Liver (tissue), 3 donors: ENCODE results near the gene HAAO.

ENCODE experiments used
- EGR1 ChIP-seq, 2 donors: IDR thresholded peaks; 2 replicates each; pipeline ENCODE4 v1.6.1; 2016 to 2018; ENCODE audit warnings: antibody characterized with exemption in 2 of 2, low read depth in 2 of 2
- FOXA1 ChIP-seq: IDR thresholded peaks from 2 replicates; pipeline ENCODE4 v1.6.1; 2016; ENCODE audit warnings: antibody characterized with exemption
- HNF4A ChIP-seq, 2 donors: conservative IDR thresholded peaks; 2 replicates each; pipeline ENCODE4 v1.6.1; 2016; ENCODE audit warnings: antibody characterized with exemption in 2 of 2, mild to moderate bottlenecking in 2 of 2
- RAD21 ChIP-seq, 2 donors: IDR thresholded peaks; 2 replicates each; pipeline ENCODE4 v1.6.1; 2016; ENCODE audit warnings: antibody characterized with exemption in 2 of 2, mild to moderate bottlenecking in 2 of 2
- SP1 ChIP-seq: IDR thresholded peaks from 2 replicates; pipeline ENCODE4 v1.6.1; 2018; ENCODE audit warnings: antibody characterized with exemption, mild to moderate bottlenecking
- TAF1 ChIP-seq: conservative IDR thresholded peaks from 2 replicates; pipeline ENCODE4 v1.6.1; 2016; ENCODE audit warnings: antibody characterized with exemption, mild to moderate bottlenecking
- YY1 ChIP-seq: IDR thresholded peaks from 2 replicates; pipeline ENCODE4 v1.6.1; 2016; ENCODE audit warnings: antibody characterized with exemption, mild to moderate bottlenecking
- ZBTB33 ChIP-seq: IDR thresholded peaks from 2 replicates; pipeline ENCODE4 v1.6.1; 2016; ENCODE audit warnings: antibody characterized with exemption
- TF ChIP-seq, protein P1 (sequence below): IDR thresholded peaks from 2 replicates; pipeline ENCODE4 v1.6.1; 2016; ENCODE audit warnings: antibody characterized with exemption
- TF ChIP-seq, protein P2 (sequence below): fragments of 150-350 bp; IDR thresholded peaks from 2 replicates; pipeline ENCODE4 v1.5.1; 2017; ENCODE audit warnings: improper control_type of control experiment, low read depth, low read length; ENCODE audit not compliant: missing input control
- TF ChIP-seq, protein P3 (sequence below): IDR thresholded peaks from 2 replicates; pipeline ENCODE4 v1.6.1; 2016; ENCODE audit warnings: antibody characterized with exemption
- donor health status: healthy.
- donor health status: healthy.

DNA sequence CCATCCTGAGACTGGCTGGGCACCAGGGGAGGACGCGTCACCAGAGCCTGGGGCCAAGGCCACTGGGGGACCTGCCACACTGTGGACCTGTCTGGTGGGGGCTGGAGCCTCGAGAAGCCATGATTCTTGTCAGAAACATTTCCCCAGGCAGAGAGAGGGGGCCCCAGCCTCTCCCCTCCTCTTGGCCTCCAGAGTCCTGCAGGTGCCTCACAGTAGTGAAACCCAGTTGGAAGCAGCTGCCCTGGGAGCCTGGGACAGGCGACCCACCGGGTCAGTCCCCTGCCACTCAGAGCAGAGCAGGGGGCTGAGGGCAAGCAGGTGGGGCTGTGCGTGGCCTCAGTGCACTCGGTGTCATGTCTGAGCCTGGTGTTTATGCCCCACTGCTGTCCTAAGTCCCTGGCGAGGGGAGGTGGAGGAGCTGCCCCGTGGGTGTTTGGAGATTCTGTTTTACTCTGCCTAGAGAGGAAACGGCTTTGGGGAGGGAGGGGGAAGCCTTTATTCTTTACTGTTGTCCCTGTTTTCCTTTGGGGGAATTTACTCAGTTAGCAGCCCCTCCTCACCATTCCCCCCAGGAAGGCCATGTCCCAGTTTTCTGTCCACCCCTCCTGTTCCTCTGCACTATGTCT lies 36.1 kb downstream of the HAAO start:
- TF ChIP-seq, protein P1, sequence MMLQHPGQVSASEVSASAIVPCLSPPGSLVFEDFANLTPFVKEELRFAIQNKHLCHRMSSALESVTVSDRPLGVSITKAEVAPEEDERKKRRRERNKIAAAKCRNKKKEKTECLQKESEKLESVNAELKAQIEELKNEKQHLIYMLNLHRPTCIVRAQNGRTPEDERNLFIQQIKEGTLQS = no peak
- TF ChIP-seq, protein P2, sequence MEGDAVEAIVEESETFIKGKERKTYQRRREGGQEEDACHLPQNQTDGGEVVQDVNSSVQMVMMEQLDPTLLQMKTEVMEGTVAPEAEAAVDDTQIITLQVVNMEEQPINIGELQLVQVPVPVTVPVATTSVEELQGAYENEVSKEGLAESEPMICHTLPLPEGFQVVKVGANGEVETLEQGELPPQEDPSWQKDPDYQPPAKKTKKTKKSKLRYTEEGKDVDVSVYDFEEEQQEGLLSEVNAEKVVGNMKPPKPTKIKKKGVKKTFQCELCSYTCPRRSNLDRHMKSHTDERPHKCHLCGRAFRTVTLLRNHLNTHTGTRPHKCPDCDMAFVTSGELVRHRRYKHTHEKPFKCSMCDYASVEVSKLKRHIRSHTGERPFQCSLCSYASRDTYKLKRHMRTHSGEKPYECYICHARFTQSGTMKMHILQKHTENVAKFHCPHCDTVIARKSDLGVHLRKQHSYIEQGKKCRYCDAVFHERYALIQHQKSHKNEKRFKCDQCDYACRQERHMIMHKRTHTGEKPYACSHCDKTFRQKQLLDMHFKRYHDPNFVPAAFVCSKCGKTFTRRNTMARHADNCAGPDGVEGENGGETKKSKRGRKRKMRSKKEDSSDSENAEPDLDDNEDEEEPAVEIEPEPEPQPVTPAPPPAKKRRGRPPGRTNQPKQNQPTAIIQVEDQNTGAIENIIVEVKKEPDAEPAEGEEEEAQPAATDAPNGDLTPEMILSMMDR = no peak
- TF ChIP-seq TAF1 = no peak
- TF ChIP-seq, protein P3, sequence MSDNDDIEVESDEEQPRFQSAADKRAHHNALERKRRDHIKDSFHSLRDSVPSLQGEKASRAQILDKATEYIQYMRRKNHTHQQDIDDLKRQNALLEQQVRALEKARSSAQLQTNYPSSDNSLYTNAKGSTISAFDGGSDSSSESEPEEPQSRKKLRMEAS = no peak
- no peak for TF ChIP-seq FOXA1
- TF ChIP-seq SP1 = no peak
- TF ChIP-seq EGR1 (IDR thresholded peaks at IDR 0.05; ENCODE audit: low read depth in 2 of 2) = no peak
- TF ChIP-seq YY1 = no peak
- TF ChIP-seq ZBTB33 = no peak
- no peak for TF ChIP-seq HNF4A (conservative IDR thresholded peaks at IDR 0.05)
- no peak for TF ChIP-seq RAD21 (IDR thresholded peaks at IDR 0.05)
